Keratinocyte (primary cell): ENCODE measurements around the gene LRFN3.

Experiments used
- EZH2 ChIP-seq: IDR thresholded peaks from one replicate; pipeline ENCODE4 v1.6.1; 2012; ENCODE audit warnings: inconsistent platforms, mild to moderate bottlenecking, low read length, moderate library complexity
- TF ChIP-seq, protein P1 (sequence below), 3 experiments: IDR thresholded peaks in 1 of 3; conservative IDR thresholded peaks in 1 of 3; optimal IDR thresholded peaks in 1 of 3; 2 replicates in 2 of 3; 3 replicates in 1 of 3; pipeline versions ENCODE3 to v1.5.1; 2011; ENCODE audit warnings: low read length in 3 of 3, mild to moderate bottlenecking in 3 of 3, moderate library complexity in 2 of 3, control low read depth in 1 of 3, inconsistent platforms in 1 of 3; ENCODE audit not compliant: insufficient read depth in 2 of 3; ENCODE audit errors: extremely low read depth in 1 of 3

GRCh38 chr19:35929876-35930275 lies 6.3 kb upstream of the LRFN3 start:
- TF ChIP-seq, protein P1, sequence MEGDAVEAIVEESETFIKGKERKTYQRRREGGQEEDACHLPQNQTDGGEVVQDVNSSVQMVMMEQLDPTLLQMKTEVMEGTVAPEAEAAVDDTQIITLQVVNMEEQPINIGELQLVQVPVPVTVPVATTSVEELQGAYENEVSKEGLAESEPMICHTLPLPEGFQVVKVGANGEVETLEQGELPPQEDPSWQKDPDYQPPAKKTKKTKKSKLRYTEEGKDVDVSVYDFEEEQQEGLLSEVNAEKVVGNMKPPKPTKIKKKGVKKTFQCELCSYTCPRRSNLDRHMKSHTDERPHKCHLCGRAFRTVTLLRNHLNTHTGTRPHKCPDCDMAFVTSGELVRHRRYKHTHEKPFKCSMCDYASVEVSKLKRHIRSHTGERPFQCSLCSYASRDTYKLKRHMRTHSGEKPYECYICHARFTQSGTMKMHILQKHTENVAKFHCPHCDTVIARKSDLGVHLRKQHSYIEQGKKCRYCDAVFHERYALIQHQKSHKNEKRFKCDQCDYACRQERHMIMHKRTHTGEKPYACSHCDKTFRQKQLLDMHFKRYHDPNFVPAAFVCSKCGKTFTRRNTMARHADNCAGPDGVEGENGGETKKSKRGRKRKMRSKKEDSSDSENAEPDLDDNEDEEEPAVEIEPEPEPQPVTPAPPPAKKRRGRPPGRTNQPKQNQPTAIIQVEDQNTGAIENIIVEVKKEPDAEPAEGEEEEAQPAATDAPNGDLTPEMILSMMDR (optimal IDR thresholded peaks at IDR 0.05 in 1 of 3, IDR thresholded peaks at IDR 0.05 in 1 of 3, conservative IDR thresholded peaks at IDR 0.05 in 1 of 3; ENCODE audit: extremely low read depth in 1 of 3, insufficient read depth in 2 of 3, low read length in 3 of 3): no peak
- no peak for TF ChIP-seq EZH2
